Erythroblast (primary cell): Measurements from ENCODE around the gene RBPJ.

Experiments used
- GATA1 ChIP-seq: IDR thresholded peaks from 2 replicates; pipeline ENCODE4 v1.6.1; 2011; ENCODE audit warnings: low read depth, mild to moderate bottlenecking, control low read depth, low read length, moderate library complexity
- POLR2A ChIP-seq: IDR thresholded peaks from 2 replicates; pipeline ENCODE4 v1.6.1; 2011; ENCODE audit warnings: mild to moderate bottlenecking, low read length

DNA sequence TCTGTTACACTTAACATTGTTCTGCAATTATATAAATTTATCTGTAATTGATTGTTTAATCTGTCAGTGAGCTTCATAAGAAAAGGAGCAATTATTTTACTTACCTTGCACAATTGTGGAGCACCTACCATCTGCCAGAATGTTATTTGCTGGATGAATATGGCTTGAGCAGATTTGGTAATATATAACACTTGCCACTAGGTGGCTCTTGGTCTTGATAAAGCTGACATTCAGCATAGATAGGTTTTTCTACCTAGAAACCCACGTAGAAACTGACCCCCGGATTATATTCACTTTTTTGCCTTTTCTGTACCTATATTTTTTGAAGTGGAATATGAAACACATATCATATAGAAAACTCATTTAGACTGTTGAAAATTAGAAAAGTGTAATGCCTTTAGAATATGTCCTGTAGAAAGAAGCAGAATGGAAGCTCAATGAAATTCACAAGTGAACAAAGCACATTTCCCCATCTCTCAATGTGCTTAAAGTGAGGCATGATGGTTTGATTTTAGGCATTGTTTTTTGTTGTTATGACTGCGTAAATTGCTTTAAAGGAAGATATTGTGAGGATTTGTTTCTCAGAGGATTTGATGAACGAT lies 9.5 kb downstream of the RBPJ start:
- TF ChIP-seq POLR2A (no peak), GATA1 (no peak)
